WTC11 (cell line): Measurements from ENCODE around the gene IL37.

ENCODE experiments used
- ATF1 ChIP-seq: sonication (generic); formaldehyde crosslinking; IDR thresholded peaks from 2 replicates; pipeline ENCODE4 v1.8.1; 2023; ENCODE audit warnings: mild to moderate bottlenecking, moderate library complexity, missing genetic modification reagents
- TF ChIP-seq, protein P1 (sequence below): sonication (generic); formaldehyde crosslinking; IDR thresholded peaks from 2 replicates; pipeline ENCODE4 v1.8.1; 2023; ENCODE audit warnings: mild to moderate bottlenecking, missing genetic modification reagents
- TF ChIP-seq, protein P2 (sequence below): fragments of 200-600 bp; IDR thresholded peaks from 2 replicates; pipeline ENCODE4 v1.8.0; 2022; ENCODE audit warnings: antibody characterized with exemption
- TF ChIP-seq, protein P3 (sequence below): sonication (generic); formaldehyde crosslinking; IDR thresholded peaks from 2 replicates; pipeline ENCODE4 v1.8.1; 2023; ENCODE audit warnings: mild to moderate bottlenecking, missing genetic modification reagents, moderate library complexity
- TF ChIP-seq, protein P4 (sequence below): sonication (generic); formaldehyde crosslinking; IDR thresholded peaks from 2 replicates; pipeline ENCODE4 v1.8.1; 2023; ENCODE audit warnings: mild to moderate bottlenecking, missing genetic modification reagents, moderate library complexity

DNA sequence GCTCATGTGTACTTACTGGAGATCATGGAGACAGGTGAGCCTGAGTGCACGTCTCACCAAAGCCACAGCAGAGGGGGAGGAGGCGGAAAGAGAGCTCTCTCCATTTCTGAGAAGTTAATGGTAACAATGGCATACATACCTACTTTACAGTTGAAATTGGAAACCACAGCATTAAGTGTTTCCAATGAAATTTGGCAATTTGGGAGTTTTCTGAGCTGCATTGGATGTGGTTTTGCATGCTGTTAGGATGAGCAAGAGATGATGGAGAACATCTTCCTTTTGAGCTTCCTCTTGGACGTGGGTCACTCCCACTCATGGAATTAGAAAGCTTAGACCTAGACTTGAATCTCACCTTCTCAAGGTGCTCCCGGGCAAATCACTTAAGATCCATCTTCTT lies 25.5 kb upstream of the IL37 start:
- TF ChIP-seq, protein P1, sequence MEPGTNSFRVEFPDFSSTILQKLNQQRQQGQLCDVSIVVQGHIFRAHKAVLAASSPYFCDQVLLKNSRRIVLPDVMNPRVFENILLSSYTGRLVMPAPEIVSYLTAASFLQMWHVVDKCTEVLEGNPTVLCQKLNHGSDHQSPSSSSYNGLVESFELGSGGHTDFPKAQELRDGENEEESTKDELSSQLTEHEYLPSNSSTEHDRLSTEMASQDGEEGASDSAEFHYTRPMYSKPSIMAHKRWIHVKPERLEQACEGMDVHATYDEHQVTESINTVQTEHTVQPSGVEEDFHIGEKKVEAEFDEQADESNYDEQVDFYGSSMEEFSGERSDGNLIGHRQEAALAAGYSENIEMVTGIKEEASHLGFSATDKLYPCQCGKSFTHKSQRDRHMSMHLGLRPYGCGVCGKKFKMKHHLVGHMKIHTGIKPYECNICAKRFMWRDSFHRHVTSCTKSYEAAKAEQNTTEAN (CRISPR knock-in tag), result no peak
- no peak for TF ChIP-seq ATF1
- TF ChIP-seq, protein P2, sequence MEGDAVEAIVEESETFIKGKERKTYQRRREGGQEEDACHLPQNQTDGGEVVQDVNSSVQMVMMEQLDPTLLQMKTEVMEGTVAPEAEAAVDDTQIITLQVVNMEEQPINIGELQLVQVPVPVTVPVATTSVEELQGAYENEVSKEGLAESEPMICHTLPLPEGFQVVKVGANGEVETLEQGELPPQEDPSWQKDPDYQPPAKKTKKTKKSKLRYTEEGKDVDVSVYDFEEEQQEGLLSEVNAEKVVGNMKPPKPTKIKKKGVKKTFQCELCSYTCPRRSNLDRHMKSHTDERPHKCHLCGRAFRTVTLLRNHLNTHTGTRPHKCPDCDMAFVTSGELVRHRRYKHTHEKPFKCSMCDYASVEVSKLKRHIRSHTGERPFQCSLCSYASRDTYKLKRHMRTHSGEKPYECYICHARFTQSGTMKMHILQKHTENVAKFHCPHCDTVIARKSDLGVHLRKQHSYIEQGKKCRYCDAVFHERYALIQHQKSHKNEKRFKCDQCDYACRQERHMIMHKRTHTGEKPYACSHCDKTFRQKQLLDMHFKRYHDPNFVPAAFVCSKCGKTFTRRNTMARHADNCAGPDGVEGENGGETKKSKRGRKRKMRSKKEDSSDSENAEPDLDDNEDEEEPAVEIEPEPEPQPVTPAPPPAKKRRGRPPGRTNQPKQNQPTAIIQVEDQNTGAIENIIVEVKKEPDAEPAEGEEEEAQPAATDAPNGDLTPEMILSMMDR, result no peak
- TF ChIP-seq, protein P3, sequence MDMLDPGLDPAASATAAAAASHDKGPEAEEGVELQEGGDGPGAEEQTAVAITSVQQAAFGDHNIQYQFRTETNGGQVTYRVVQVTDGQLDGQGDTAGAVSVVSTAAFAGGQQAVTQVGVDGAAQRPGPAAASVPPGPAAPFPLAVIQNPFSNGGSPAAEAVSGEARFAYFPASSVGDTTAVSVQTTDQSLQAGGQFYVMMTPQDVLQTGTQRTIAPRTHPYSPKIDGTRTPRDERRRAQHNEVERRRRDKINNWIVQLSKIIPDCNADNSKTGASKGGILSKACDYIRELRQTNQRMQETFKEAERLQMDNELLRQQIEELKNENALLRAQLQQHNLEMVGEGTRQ (CRISPR knock-in tag), result no peak
- TF ChIP-seq, protein P4, sequence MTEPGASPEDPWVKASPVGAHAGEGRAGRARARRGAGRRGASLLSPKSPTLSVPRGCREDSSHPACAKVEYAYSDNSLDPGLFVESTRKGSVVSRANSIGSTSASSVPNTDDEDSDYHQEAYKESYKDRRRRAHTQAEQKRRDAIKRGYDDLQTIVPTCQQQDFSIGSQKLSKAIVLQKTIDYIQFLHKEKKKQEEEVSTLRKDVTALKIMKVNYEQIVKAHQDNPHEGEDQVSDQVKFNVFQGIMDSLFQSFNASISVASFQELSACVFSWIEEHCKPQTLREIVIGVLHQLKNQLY (CRISPR knock-in tag), result no peak
